Suprapubic skin (tissue), 4 donors: ENCODE data around the gene SLC1A1. TPM values are rescaled to one million over a fixed set of nuclear protein-coding genes. Genes with fewer than 3 reads are reported as not detected.

ENCODE experiments used
- DNase-seq, 2 donors: peaks; one replicate each; pipeline ENCODE4 v3.0.0-alpha.2; 2019; ENCODE audit warnings: low spot score in 2 of 2
- H3K27ac ChIP-seq: fragments of 200-600 bp; sonication (generic); one replicate; pipeline ENCODE4 v1.5.1; 2019
- H3K27me3 ChIP-seq: fragments of 200-600 bp; sonication (generic); one replicate; pipeline ENCODE4 v1.5.1; 2019
- H3K36me3 ChIP-seq: fragments of 200-600 bp; sonication (generic); one replicate; pipeline ENCODE4 v1.5.1; 2019
- H3K4me1 ChIP-seq: fragments of 200-600 bp; sonication (generic); one replicate; pipeline ENCODE4 v1.5.1; 2019
- H3K4me3 ChIP-seq: fragments of 200-600 bp; sonication (generic); one replicate; pipeline ENCODE4 v1.5.1; 2019; ENCODE audit warnings: mild to moderate bottlenecking
- H3K9me3 ChIP-seq: fragments of 200-600 bp; sonication (generic); one replicate; pipeline ENCODE4 v1.5.1; 2019
- CTCF ChIP-seq, 2 donors: fragments of 200-600 bp in 1 of 2; fragments of 450-650 bp in 1 of 2; sonication (generic) in 1 of 2; IDR thresholded peaks; one replicate each; pipeline ENCODE4 v1.5.1; 2016 to 2019; ENCODE audit warnings: antibody characterized with exemption in 2 of 2, mild to moderate bottlenecking in 1 of 2, moderate library complexity in 1 of 2
- EP300 ChIP-seq: sonication (generic); formaldehyde crosslinking; IDR thresholded peaks from one replicate; pipeline ENCODE4 v1.6.1; 2017; ENCODE audit warnings: antibody characterized with exemption
- POLR2A ChIP-seq, 2 donors: fragments of 450-650 bp; IDR thresholded peaks; one replicate each; pipeline ENCODE4 v1.6.1; 2017; ENCODE audit warnings: antibody characterized with exemption in 2 of 2, mild to moderate bottlenecking in 2 of 2, moderate library complexity in 2 of 2
- POLR2AphosphoS5 ChIP-seq, 3 donors: sonication (generic); formaldehyde crosslinking; IDR thresholded peaks; one replicate each; pipeline ENCODE4 v1.6.1; 2017; ENCODE audit warnings: antibody characterized with exemption in 3 of 3
- WGBS: methylation state at CpG from one replicate; pipeline ENCODE4 v1.1.5; 2018; 5-methylcytosine and 5-hydroxymethylcytosine counted together
- total RNA-seq, 4 donors: library from RNA; depleted of rRNA; stranded (reverse); fragments of >200 nt; gene quantifications; one replicate each; pipeline ENCODE4 v1.1.0, GENCODE V29; 2016

The SLC1A1 gene
- total RNA-seq, 4 donors from 2014 or later = 1.0 to 2.4 (median 1.6) TPM

- Histone ChIP-seq H3K9me3 (no peaks in the 10 kb centered on the region), H3K4me3 (no peak overlapping the region), H3K27ac (no peak overlapping the region), H3K36me3 (no peaks in the 10 kb centered on the region), H3K4me1 (no peaks in the 10 kb centered on the region), H3K27me3 (no peaks in the 10 kb centered on the region)
- WGBS = 76% methylated on average over 2 of the region's 2 CpGs
- DNase-seq = no peak
- no peak for TF ChIP-seq EP300
Observed at GRCh38 chr9:4465910-4466309, 24.4 kb upstream of the SLC1A1 start.

- H3K27ac ChIP-seq = no peak overlapping the region
- no peaks in the 10 kb centered on the region for H3K9me3 ChIP-seq
- H3K4me3 ChIP-seq = no peak overlapping the region
- no peak for TF ChIP-seq CTCF (IDR thresholded peaks at IDR 0.05)
- TF ChIP-seq EP300 = no peak
- no peak for TF ChIP-seq POLR2A (IDR thresholded peaks at IDR 0.05)
- TF ChIP-seq POLR2AphosphoS5 (IDR thresholded peaks at IDR 0.05) = no peak
- no peaks in the 10 kb centered on the region for H3K4me1 ChIP-seq
- no peaks in the 10 kb centered on the region for H3K36me3 ChIP-seq
- no peaks in the 10 kb centered on the region for H3K27me3 ChIP-seq
- 2% methylated on average over 1 of the region's 1 CpG for WGBS
- no peak for DNase-seq
Observed at GRCh38 chr9:4475301-4475700, 15.0 kb upstream of the SLC1A1 start.

GRCh38 chr9:4486176-4486575 lies 4.1 kb upstream of the SLC1A1 start:
- no peak overlapping the region for H3K27ac ChIP-seq
- peaks cover 11% of the 10 kb centered on the region for H3K4me1 ChIP-seq
- no peaks in the 10 kb centered on the region for H3K9me3 ChIP-seq
- H3K4me3 ChIP-seq = no peak overlapping the region
- TF ChIP-seq POLR2AphosphoS5 (IDR thresholded peaks at IDR 0.05) (no peak), POLR2A (IDR thresholded peaks at IDR 0.05) (no peak), CTCF (IDR thresholded peaks at IDR 0.05) (no peak), EP300 (no peak)
- no peaks in the 10 kb centered on the region for H3K36me3 ChIP-seq
- H3K27me3 ChIP-seq = no peaks in the 10 kb centered on the region
- no peak for DNase-seq
- WGBS = 54% methylated on average over 2 of the region's 2 CpGs

- no peak for DNase-seq
- WGBS = 4% methylated on average over 7 of the region's 8 CpGs
- H3K36me3 ChIP-seq = no peaks in the 10 kb centered on the region
Observed at GRCh38 chr9:4489562-4489918, 728 bp upstream of the SLC1A1 start.

GRCh38 chr9:4490705-4491625 lies 697 bp downstream of the SLC1A1 start:
- DNase-seq = no peak
- H3K9me3 ChIP-seq = no peaks in the 10 kb centered on the region
- 2% methylated on average over 27 of the region's 52 CpGs for WGBS
- TF ChIP-seq CTCF (IDR thresholded peaks at IDR 0.05) (no peak), EP300 (no peak), POLR2A (IDR thresholded peaks at IDR 0.05) (no peak), POLR2AphosphoS5 (IDR thresholded peaks at IDR 0.05) (no peak)
- no peaks in the 10 kb centered on the region for H3K36me3 ChIP-seq
- peaks cover 17% of the 10 kb centered on the region for H3K4me1 ChIP-seq
- peak overlapping the region; percentile 70 for H3K4me3 ChIP-seq
- H3K27me3 ChIP-seq = no peaks in the 10 kb centered on the region
- H3K27ac ChIP-seq = no peak overlapping the region

More at GRCh38 chr9:4489562-4489918, 728 bp upstream of the SLC1A1 start:
- Histone ChIP-seq H3K27ac (peak overlapping the region; percentile 52), H3K4me1 (peaks cover 17% of the 10 kb centered on the region), H3K27me3 (no peaks in the 10 kb centered on the region), H3K9me3 (no peaks in the 10 kb centered on the region), H3K4me3 (peak overlapping the region; percentile 70)
- TF ChIP-seq POLR2AphosphoS5 (IDR thresholded peaks at IDR 0.05) = no peak
- TF ChIP-seq CTCF (IDR thresholded peaks at IDR 0.05) = no peak
- TF ChIP-seq EP300 = no peak
- TF ChIP-seq POLR2A (IDR thresholded peaks at IDR 0.05) = no peak
